GM13977 (cell line): ENCODE data around the gene PAPPA.

ENCODE experiments used
- DNase-seq: peaks from one replicate; pipeline ENCODE4 v3.0.0; 2012; ENCODE audit warnings: low spot score
- CTCF ChIP-seq: IDR thresholded peaks from 2 replicates; pipeline ENCODE4 v1.5.1; 2012; ENCODE audit warnings: mild to moderate bottlenecking, control low read depth; ENCODE audit not compliant: insufficient read depth; ENCODE audit errors: extremely low read depth, missing control alignments
- in situ Hi-C: fragments of 300-500 bp; cut with MboI; formaldehyde crosslinking; loops from one replicate; pipeline ENCODE4 v1.12.0; 2022; ENCODE audit warnings: low sequenced_read_pairs, low pct_unique_long_range_greater_than_20kb, mixed read lengths, inconsistent platforms; ENCODE audit not compliant: unreplicated experiment

Gene PAPPA

DNA sequence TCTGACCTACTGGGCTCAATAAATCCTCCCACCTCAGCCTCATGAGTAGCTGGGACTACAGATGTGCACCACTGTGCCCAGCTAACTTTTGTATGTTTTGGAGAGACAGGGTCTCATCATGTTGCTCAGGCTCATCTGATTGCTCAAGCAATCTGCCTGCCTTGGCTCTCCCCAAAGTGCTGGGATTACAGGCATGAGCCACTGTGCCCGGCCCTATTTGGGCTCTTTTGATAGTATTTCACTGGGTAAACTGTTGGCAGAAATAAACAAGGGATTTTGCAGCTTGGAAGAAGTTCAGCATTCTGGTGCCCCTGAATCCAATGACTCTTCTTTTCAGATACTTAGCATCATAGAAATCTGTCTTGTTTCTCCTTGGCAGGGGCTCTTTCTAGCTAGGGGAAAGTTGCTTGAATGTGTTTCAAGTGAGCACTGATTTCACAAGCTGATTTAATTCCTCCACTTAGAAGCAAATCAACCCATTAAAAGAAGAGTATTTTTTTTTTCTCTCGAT, 146.8 kb downstream of the PAPPA start:
- DNase-seq, result no peak
- in situ Hi-C loops, result no loop called here
- TF ChIP-seq CTCF, result no peak

DNA sequence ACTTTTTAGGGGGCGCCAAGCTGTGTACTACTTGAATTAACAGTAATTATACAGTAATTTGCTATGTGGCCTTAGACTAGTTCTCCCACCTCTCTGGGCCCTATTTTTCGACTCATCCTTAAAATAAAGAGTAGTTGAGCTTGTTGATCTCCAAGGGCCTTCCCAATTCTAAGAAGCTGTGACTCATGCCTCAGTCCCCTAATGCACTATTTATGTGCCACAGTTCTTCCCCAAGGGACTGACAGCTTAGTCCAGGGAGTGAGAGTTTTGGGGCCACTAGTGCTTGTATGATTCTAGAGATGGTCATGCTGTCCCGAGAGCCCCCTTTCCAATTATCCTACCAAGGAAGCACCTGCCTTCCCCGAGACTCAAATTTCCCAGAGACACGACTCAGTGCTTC, 149.7 kb downstream of the PAPPA start:
- in situ Hi-C loops, result no loop called here
- no peak for TF ChIP-seq CTCF
- no peak for DNase-seq

GRCh38 chr9:116303886-116304538, 150.4 kb downstream of the PAPPA start:
- no peak for TF ChIP-seq CTCF
- in situ Hi-C loops, result no loop called here
- no peak for DNase-seq

DNA sequence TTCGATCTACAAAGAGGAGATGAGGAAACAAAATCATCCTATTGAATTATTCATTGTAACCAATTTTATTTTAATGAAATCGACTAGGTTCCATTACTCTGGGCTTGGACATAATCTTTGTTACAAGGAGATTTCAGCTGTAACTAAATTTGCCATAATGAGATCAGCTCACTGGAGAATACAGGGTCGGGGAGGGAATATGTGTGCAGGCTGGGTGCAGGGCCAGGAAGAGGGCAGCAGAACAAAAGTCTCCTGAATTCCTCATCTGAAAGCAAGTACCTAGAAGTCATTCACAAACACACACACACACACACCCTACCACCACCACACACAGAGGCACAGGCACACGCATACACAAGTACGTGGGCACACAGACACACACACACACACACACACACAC, 151.2 kb downstream of the PAPPA start:
- DNase-seq, result no peak
- in situ Hi-C loops, result no loop called here
- TF ChIP-seq CTCF, result no peak

DNA sequence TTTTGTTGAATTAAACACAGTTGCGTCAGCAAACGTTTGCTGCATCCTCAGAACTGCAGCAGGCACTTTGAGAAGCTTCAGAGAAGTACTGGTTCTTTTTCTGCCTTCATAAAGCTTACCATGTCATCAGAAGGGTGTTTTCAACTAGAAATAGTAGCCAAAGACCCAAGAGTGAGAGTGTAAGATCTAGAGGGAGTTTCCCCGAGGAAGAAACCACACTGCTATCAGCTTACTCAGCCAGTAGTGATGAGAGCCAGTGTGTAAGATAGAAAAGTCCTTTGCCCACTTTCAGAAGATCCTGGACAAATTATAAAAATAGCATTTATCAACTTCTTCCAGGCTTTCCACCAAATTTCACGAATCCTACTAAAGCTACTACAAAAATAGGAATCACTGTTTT, 154.5 kb downstream of the PAPPA start:
- DNase-seq, result no peak
- in situ Hi-C loops, result no loop called here
- no peak for TF ChIP-seq CTCF

DNA sequence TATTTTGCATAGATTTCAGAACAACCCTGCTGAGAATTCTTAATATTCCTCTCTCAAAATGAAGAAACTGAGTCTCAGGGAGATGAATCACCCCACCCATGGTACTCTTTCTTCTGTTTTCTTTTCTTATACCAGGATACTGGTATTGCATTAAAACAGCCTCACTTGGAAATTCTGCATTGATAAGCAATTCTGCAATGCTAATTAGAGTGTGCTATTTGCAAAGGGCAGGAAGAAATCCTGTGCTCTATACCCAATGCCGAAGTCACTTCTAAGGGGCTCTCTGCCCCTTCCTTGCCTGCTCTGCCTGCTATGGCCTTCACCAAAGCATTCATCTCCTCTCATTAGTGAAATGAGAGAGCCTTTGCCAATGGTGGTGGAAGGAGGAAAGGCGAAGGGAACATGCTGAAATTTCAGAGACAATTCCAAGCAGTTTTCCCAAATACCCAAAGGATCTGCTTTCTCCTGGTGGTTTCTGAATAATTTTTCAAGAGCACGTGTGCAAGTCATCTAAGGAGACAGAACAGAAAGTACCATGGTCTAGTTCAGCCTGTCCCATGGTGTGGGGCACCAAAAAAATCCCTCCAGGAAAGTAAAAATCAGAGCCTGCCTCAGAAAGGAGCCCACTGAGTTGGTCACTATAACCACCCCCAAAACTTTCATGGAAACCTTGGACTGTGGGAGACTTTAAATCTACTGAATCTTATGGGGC, 156.5 kb downstream of the PAPPA start:
- DNase-seq, result no peak
- in situ Hi-C loops, result no loop called here

More for the DNA sequence above, 156.5 kb downstream of the PAPPA start:
- TF ChIP-seq CTCF, result no peak
